Prostate gland (tissue), 2 donors: ENCODE measurements around the gene ASXL1. TPM values are rescaled to one million over a fixed set of nuclear protein-coding genes. Genes with fewer than 3 reads are reported as not detected.
"Not testable (repeated sequence)": the region's sequence is repeated elsewhere in the genome, so short reads cannot be mapped to it uniquely, and the experiment has no call there.

ENCODE experiments used
- DNase-seq: peaks from one replicate; pipeline ENCODE4 v3.0.0-alpha.2; 2019; ENCODE audit warnings: low spot score
- H3K27ac ChIP-seq, 2 donors: fragments of 200-600 bp; sonication (generic); 2 replicates each; pipeline ENCODE4 v1.5.1; 2017 to 2019
- H3K27me3 ChIP-seq: fragments of 200-600 bp; sonication (generic); replicated peaks from 2 replicates; pipeline ENCODE4 v1.5.1; 2019; ENCODE audit not compliant: insufficient read depth
- H3K36me3 ChIP-seq, 2 donors: fragments of 200-600 bp; sonication (generic); 1 replicate in 1 of 2; 2 replicates in 1 of 2; pipeline versions ENCODE4 v1.5.1 to v1.8.1; 2017 to 2019
- H3K4me1 ChIP-seq: fragments of 200-600 bp; sonication (generic); replicated peaks from 2 replicates; pipeline ENCODE4 v1.5.1; 2019
- H3K4me3 ChIP-seq, 2 donors: fragments of 200-600 bp; sonication (generic); 2 replicates each; pipeline ENCODE4 v1.5.1; 2017 to 2019
- H3K9me3 ChIP-seq: fragments of 200-600 bp; sonication (generic); 2 replicates; pipeline ENCODE4 v1.5.1; 2017
- CTCF ChIP-seq, 4 experiments: fragments of 200-600 bp in 2 of 4; fragments of 450-650 bp in 2 of 4; sonication (generic) in 2 of 4; IDR thresholded peaks; 1 replicate in 3 of 4; 2 replicates in 1 of 4; pipeline ENCODE4 v1.5.1; 2016 to 2019; ENCODE audit warnings: antibody characterized with exemption in 4 of 4, mild to moderate bottlenecking in 2 of 4, moderate library complexity in 2 of 4
- POLR2A ChIP-seq: fragments of 450-650 bp; IDR thresholded peaks from one replicate; pipeline ENCODE4 v1.6.1; 2016; ENCODE audit warnings: antibody characterized with exemption, mild to moderate bottlenecking
- POLR2AphosphoS5 ChIP-seq: sonication (generic); formaldehyde crosslinking; IDR thresholded peaks from one replicate; pipeline ENCODE4 v1.6.1; 2017; ENCODE audit warnings: antibody characterized with exemption
- WGBS: methylation state at CpG from one replicate; pipeline ENCODE4 v1.1.5; 2018; 5-methylcytosine and 5-hydroxymethylcytosine counted together
- intact Hi-C: fragments of 100-400 bp; cut with DNase I; formaldehyde crosslinking; loops from one replicate; pipeline ENCODE4 v1.14.2; 2022
- total RNA-seq, 2 donors: library from RNA; depleted of rRNA; stranded (reverse); fragments of >200 nt; gene quantifications; one replicate each; pipeline ENCODE4 v1.1.0, GENCODE V29; 2016

The ASXL1 gene
- total RNA-seq, 2 donors from 2014 or later: 30.4 to 106 TPM

- no peaks in the 10 kb centered on the region for H3K27me3 ChIP-seq
- no peak for DNase-seq
- no peak overlapping the region for H3K27ac ChIP-seq
- no peaks in the 10 kb centered on the region for H3K9me3 ChIP-seq
- H3K4me1 ChIP-seq: peaks cover 2% of the 10 kb centered on the region
- intact Hi-C loops: no loop called here
- TF ChIP-seq CTCF (IDR thresholded peaks at IDR 0.05) (no peak), POLR2A (no peak), POLR2AphosphoS5 (no peak)
- H3K36me3 ChIP-seq: no peaks in the 10 kb centered on the region
- WGBS: 78% methylated on average over 3 of the region's 3 CpGs
- no peak overlapping the region for H3K4me3 ChIP-seq
Observed at GRCh38 chr20:32380745-32381144, 22.6 kb downstream of the ASXL1 start.

DNA sequence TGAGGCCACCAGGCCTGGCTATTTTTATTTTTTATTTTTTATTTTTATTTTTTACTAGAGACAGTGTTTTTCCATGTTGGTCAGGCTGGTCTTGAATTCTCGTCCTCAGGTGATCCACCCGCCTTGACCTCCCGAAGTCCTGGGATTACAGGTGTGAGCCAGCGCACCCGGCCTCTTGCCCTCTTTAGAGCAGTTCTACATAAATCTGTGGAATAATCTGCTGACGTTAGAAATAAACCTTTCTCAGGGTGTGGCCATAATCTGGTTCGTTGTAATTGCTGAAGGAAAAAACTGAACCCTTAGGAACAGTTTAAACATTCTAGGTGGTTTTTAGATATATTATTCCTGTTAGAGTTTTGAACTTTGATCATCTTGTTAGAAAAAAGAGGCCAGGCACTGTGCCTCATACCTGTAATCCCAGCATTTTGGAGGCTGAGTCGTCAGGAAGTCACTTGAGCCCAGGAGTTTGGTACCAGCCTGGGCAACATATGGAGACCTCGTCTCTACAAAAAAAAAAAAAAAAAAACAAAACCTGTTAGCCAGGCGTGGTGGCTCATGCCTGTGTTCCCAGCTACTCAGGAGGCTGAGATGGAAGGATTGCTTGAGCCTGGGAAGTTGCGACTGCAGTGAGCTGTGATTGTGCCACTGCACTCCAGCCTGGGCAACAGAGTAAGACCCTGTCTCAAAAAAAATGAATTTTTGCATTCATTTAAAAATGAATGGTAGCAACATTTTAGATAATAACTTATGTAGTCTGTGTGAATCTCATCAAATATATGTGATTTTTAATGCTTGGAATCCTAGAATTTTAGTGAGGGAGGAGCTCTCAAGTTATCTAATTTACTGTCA lies 24.2 kb downstream of the ASXL1 start:
- peaks cover 2% of the 10 kb centered on the region for H3K4me1 ChIP-seq
- no peaks in the 10 kb centered on the region for H3K9me3 ChIP-seq
- no peak overlapping the region for H3K27ac ChIP-seq
- WGBS: 84% methylated on average over 11 of the region's 11 CpGs
- TF ChIP-seq CTCF (IDR thresholded peaks at IDR 0.05) (no peak), POLR2A (no peak), POLR2AphosphoS5 (no peak)
- DNase-seq: no peak
- H3K4me3 ChIP-seq: no peak overlapping the region
- no peaks in the 10 kb centered on the region for H3K36me3 ChIP-seq
- intact Hi-C loops: no loop called here
- no peaks in the 10 kb centered on the region for H3K27me3 ChIP-seq

DNA sequence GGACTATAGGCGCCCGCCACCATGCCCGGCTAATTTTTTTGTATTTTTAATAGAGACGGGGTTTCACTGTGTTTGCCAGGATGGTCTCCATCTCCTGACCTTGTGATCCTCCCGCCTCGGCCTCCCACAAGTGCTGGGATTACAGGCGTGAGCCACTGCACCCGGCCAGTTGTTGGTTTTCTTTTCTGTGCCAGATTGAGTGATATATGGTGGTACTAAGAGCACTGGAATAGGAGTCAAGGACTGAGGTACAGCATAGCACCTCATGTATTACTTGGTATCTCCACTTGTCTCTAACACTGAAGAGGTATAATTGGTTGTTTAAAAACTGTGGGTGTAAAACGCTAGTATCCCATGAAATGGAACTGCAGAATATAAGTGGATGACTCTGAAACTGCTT lies 25.3 kb downstream of the ASXL1 start:
- DNase-seq, H3K27ac ChIP-seq, intact Hi-C loops, H3K9me3 ChIP-seq, H3K36me3 ChIP-seq, H3K4me3 ChIP-seq, H3K4me1 ChIP-seq, H3K27me3 ChIP-seq: not testable (repeated sequence)
- WGBS: 94% methylated on average over 9 of the region's 9 CpGs

DNA sequence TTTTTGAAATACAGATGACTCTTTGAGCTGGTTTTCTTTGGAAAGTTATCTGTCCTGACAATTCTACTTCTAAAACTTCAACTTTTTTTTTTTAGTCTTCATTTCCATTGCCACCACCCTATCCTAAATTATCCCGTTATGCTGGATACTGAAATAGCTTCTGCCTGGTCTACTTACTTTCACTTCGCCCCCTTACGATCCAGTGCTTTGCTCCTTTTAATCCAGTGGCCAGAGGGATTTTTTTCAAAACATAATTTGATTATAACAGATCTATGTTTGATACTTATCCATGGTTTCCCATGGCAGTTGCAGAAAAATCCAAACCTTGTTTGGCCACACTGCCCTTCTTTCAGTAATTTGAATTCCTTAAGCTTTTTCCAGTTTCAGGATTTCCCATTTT lies 27.4 kb downstream of the ASXL1 start:
- Histone ChIP-seq H3K4me1 (peaks cover 2% of the 10 kb centered on the region), H3K27ac (peak overlapping the region in 1 of 2 donors; percentile 5), H3K4me3 (no peak overlapping the region)

GRCh38 chr20:32386091-32386490 lies 28.0 kb downstream of the ASXL1 start:
- WGBS: 52% methylated on average over 1 of the region's 1 CpG
- H3K27me3 ChIP-seq: no peaks in the 10 kb centered on the region
- H3K4me1 ChIP-seq: peaks cover 2% of the 10 kb centered on the region
- H3K27ac ChIP-seq: peak overlapping the region in 1 of 2 donors; percentile 5
- intact Hi-C loops: no loop called here
- H3K4me3 ChIP-seq: no peak overlapping the region
- peak; percentile 22 for DNase-seq
- TF ChIP-seq POLR2AphosphoS5: peak; percentile 68
- no peak for TF ChIP-seq POLR2A
- no peaks in the 10 kb centered on the region for H3K9me3 ChIP-seq
- no peaks in the 10 kb centered on the region for H3K36me3 ChIP-seq

More for the DNA sequence above, 27.4 kb downstream of the ASXL1 start:
- DNase-seq: no peak
- Histone ChIP-seq H3K9me3 (no peaks in the 10 kb centered on the region), H3K36me3 (no peaks in the 10 kb centered on the region), H3K27me3 (no peaks in the 10 kb centered on the region)
- no peak for TF ChIP-seq CTCF (IDR thresholded peaks at IDR 0.05)
- no peak for TF ChIP-seq POLR2AphosphoS5
- no peak for TF ChIP-seq POLR2A
- intact Hi-C loops: no loop called here
- 42% methylated on average over 3 of the region's 3 CpGs for WGBS

DNA sequence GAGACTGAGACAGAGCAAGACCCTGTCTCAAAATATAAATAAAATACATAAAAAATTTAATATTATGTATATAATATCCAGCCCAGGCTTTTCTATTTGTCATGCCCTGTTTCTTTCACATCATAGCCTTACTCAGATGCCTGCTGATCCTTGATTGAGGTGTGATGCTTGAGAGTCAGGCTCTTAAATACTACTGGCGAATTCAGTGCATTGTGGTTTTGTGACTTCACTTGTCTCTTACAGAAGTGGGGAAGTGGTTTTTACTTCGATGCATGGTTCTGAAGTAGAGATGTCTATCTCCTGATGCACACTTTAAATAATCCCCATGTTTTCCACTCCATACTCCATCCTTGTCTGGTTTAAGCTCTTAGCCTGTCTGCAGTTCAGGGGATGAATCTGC lies 29.1 kb downstream of the ASXL1 start:
- TF ChIP-seq POLR2AphosphoS5: no peak
- TF ChIP-seq CTCF (IDR thresholded peaks at IDR 0.05): no peak
- no peak for TF ChIP-seq POLR2A
- H3K27me3 ChIP-seq: no peaks in the 10 kb centered on the region
- peaks cover 2% of the 10 kb centered on the region for H3K4me1 ChIP-seq
- no peak overlapping the region for H3K27ac ChIP-seq
- no peaks in the 10 kb centered on the region for H3K9me3 ChIP-seq
- H3K36me3 ChIP-seq: no peaks in the 10 kb centered on the region
- DNase-seq: no peak
- 82% methylated on average over 2 of the region's 2 CpGs for WGBS
- no peak overlapping the region for H3K4me3 ChIP-seq
- intact Hi-C loops: no loop called here
